Measurements from ENCODE around the gene MALT1.

Gene MALT1

GRCh38 chr18:58671111-58671631 is at the start of gene MALT1:
MALT1 (plus strand) TSS chr18:58671465; CDS start chr18:58671644, 179 bp downstream.
- H3K36me3 Mint-ChIP-seq (ENCODE audit: insufficient read depth): peaks cover 12% of the 10 kb centered on the region
- H3K27ac Mint-ChIP-seq (ENCODE audit: low read depth): peak within 1 kb of the TSS; percentile 88
- H3K4me1 Mint-ChIP-seq: peaks cover 33% of the 10 kb centered on the region
- peak; percentile 90 for ATAC-seq (replicated peaks; ENCODE audit: extremely low read depth, poor library complexity, severe bottlenecking)
- no peaks in the 10 kb centered on the region for H3K27me3 Mint-ChIP-seq
- H3K4me3 Mint-ChIP-seq: peak within 1 kb of the TSS; percentile 91
- DNase-seq (ENCODE audit: low spot score in 2 of 2): peak; percentile 92 to 93
- H3K9me3 Mint-ChIP-seq: no peaks in the 10 kb centered on the region

DNA sequence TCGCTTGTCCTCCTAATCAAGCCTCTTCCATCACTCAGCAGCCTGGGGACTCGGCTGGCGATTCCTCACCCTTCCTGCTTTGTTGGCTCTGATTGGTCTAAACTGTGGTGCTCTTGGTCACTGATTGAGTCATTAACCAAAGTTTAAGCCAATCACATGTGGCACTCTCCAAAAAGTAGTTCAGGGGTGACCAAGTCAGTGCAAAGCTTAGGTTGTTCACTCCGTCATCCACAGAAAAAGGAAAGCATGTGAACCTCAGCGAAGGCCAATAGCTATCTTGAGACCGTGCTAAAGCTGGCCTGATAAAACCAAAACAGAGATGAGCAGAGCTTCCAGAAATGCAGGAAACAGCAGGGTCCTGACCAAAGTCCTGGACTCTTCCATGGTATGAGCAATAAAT is 47.3 kb upstream of the MALT1 start:
- H3K4me1 Mint-ChIP-seq: no peaks in the 10 kb centered on the region
- ATAC-seq (replicated peaks; ENCODE audit: extremely low read depth, poor library complexity, severe bottlenecking) (no peak), DNase-seq (ENCODE audit: low spot score in 2 of 2) (no peak)
- H3K27me3 Mint-ChIP-seq: no peaks in the 10 kb centered on the region
- peaks cover 1% of the 10 kb centered on the region for H3K36me3 Mint-ChIP-seq (ENCODE audit: insufficient read depth)
- no peak overlapping the region for H3K4me3 Mint-ChIP-seq
- no peaks in the 10 kb centered on the region for H3K9me3 Mint-ChIP-seq
- H3K27ac Mint-ChIP-seq (ENCODE audit: low read depth): no peak overlapping the region

DNA sequence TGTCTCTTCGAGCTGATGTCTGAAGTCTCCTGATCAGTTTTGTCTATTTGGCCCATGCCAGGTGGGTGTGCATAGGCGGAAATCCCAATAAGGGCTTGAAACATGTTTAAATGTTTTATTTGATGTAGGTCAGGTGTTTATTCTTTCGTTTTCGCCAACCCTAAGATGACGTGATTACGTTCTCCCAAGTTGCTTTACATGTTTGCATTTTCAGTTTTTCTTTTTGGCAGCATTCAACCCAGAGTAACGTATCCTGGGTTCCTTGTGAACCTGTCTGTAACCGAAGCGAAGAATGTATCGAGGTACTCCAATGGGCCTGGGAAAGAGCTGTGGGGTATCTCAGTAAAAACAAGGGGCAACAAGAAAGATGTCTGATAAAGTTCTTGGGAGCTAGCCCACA is 45.4 kb upstream of the MALT1 start:
- Mint-ChIP-seq H3K4me1 (peaks cover 6% of the 10 kb centered on the region), H3K27ac (ENCODE audit: low read depth) (no peak overlapping the region), H3K4me3 (no peak overlapping the region), H3K9me3 (no peaks in the 10 kb centered on the region), H3K27me3 (no peaks in the 10 kb centered on the region), H3K36me3 (ENCODE audit: insufficient read depth) (peaks cover 1% of the 10 kb centered on the region)
- ATAC-seq (replicated peaks; ENCODE audit: extremely low read depth, poor library complexity, severe bottlenecking): no peak
- DNase-seq (ENCODE audit: low spot score in 2 of 2): no peak

- Mint-ChIP-seq H3K27me3 (no peaks in the 10 kb centered on the region), H3K4me1 (peaks cover 6% of the 10 kb centered on the region), H3K9me3 (no peaks in the 10 kb centered on the region), H3K36me3 (ENCODE audit: insufficient read depth) (no peaks in the 10 kb centered on the region), H3K27ac (ENCODE audit: low read depth) (no peak overlapping the region), H3K4me3 (no peak overlapping the region)
- DNase-seq (ENCODE audit: low spot score in 2 of 2): no peak
- no peak for ATAC-seq (replicated peaks; ENCODE audit: extremely low read depth, poor library complexity, severe bottlenecking)
Measured at GRCh38 chr18:58630071-58630470, 41.2 kb upstream of the MALT1 start.

DNA sequence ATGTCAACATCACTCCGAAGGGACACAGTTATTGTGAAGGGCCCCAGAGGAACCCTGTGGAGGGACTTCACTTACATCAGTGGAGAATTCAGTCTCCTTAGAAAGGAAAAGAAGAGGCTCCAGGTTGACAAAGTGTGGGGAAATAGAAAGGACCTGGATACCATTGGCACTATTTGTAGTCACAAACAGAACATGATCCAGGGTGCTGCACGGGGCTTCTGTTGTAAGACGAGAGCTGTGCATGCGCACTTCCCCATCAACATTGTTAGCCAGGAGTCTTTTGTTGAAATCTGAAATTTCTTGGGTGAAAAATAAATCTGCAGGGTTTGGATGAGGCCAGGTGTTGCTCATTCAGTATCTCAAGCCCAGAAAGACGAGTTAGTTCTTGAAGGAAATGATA is 40.0 kb upstream of the MALT1 start:
- DNase-seq (ENCODE audit: low spot score in 2 of 2) (no peak), ATAC-seq (replicated peaks; ENCODE audit: extremely low read depth, poor library complexity, severe bottlenecking) (no peak)
- H3K27me3 Mint-ChIP-seq: no peaks in the 10 kb centered on the region
- no peak overlapping the region for H3K27ac Mint-ChIP-seq (ENCODE audit: low read depth)
- H3K4me1 Mint-ChIP-seq: peaks cover 6% of the 10 kb centered on the region
- H3K9me3 Mint-ChIP-seq: no peaks in the 10 kb centered on the region
- no peaks in the 10 kb centered on the region for H3K36me3 Mint-ChIP-seq (ENCODE audit: insufficient read depth)
- no peak overlapping the region for H3K4me3 Mint-ChIP-seq

DNA sequence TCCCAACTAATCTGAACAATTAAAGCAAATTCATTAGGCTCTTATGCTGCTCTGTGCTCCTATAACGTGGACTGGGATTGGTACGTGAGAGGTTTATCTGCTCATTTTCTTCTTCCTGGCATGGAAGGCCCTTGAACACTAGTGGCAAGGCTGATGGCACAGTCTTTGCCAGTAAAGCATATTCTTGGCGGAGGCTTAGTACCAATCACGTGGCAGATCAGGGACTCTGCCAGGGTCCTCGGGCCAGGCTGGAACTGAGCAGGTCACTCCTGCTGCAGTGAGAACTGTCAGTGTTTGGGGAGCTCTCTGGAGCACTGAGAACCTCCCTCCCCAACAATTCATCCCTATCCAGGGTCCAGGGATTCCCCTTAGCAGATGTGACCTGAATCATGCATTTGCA is 38.7 kb upstream of the MALT1 start:
- Mint-ChIP-seq H3K36me3 (ENCODE audit: insufficient read depth) (no peaks in the 10 kb centered on the region), H3K4me3 (no peak overlapping the region), H3K9me3 (no peaks in the 10 kb centered on the region), H3K27ac (ENCODE audit: low read depth) (no peak overlapping the region), H3K27me3 (no peaks in the 10 kb centered on the region), H3K4me1 (peaks cover 6% of the 10 kb centered on the region)
- ATAC-seq (replicated peaks; ENCODE audit: extremely low read depth, poor library complexity, severe bottlenecking) (no peak), DNase-seq (ENCODE audit: low spot score in 2 of 2) (no peak)

GRCh38 chr18:58633874-58634273 is 37.4 kb upstream of the MALT1 start:
- Mint-ChIP-seq H3K36me3 (ENCODE audit: insufficient read depth) (no peaks in the 10 kb centered on the region), H3K9me3 (no peaks in the 10 kb centered on the region), H3K4me3 (no peak overlapping the region), H3K27ac (ENCODE audit: low read depth) (no peak overlapping the region), H3K4me1 (peaks cover 14% of the 10 kb centered on the region), H3K27me3 (no peaks in the 10 kb centered on the region)
- DNase-seq (ENCODE audit: low spot score in 2 of 2): no peak
- ATAC-seq (replicated peaks; ENCODE audit: extremely low read depth, poor library complexity, severe bottlenecking): no peak

GRCh38 chr18:58635891-58636290 is 35.4 kb upstream of the MALT1 start:
- DNase-seq (ENCODE audit: low spot score in 2 of 2) (no peak), ATAC-seq (replicated peaks; ENCODE audit: extremely low read depth, poor library complexity, severe bottlenecking) (no peak)
- Mint-ChIP-seq H3K36me3 (ENCODE audit: insufficient read depth) (no peaks in the 10 kb centered on the region), H3K4me3 (no peak overlapping the region), H3K27me3 (no peaks in the 10 kb centered on the region), H3K9me3 (no peaks in the 10 kb centered on the region), H3K27ac (ENCODE audit: low read depth) (no peak overlapping the region), H3K4me1 (peaks cover 7% of the 10 kb centered on the region)

DNA sequence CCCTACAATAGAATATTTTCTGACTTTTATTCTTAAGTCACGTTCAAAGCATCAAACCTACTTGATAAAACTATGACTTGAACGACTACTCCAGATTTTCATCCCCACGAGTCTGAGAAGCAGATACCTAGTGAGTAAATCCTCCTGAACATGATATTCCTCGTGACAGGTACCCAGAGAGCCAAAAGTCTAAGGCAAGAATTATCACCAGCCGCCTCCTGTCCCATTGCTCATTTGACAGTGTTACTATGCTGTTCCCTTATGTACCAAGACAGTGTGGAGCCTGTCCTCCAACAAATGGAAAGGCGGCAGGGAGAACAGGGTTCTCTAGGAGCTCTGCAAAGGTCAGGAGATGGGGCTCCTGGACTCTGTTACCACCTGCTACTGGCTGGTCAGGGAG is 34.1 kb upstream of the MALT1 start:
- Mint-ChIP-seq H3K36me3 (ENCODE audit: insufficient read depth) (no peaks in the 10 kb centered on the region), H3K9me3 (no peaks in the 10 kb centered on the region), H3K27ac (ENCODE audit: low read depth) (no peak overlapping the region), H3K4me1 (peaks cover 7% of the 10 kb centered on the region), H3K27me3 (no peaks in the 10 kb centered on the region), H3K4me3 (no peak overlapping the region)
- no peak for DNase-seq (ENCODE audit: low spot score in 2 of 2)
- ATAC-seq (replicated peaks; ENCODE audit: extremely low read depth, poor library complexity, severe bottlenecking): no peak

DNA sequence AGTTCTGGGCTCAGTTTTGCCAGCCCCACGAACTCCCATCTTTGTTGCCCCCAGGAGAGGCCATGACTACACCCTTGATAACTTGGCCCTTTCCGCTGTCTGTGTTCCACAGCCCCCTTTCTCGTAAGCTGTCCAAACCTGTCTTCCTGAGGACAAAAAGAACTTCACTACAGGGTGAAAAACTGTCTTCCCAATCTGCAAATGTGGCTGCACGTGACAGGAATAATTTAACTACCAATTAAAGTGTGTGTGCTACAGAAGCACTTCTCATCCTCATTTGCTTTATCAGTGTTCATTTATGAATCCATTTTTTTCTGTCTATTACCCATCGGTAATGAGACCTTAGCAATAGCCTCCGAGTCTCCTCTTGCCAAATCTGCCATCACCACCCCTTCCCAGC is 33.3 kb upstream of the MALT1 start:
- no peak for ATAC-seq (replicated peaks; ENCODE audit: extremely low read depth, poor library complexity, severe bottlenecking)
- Mint-ChIP-seq H3K4me1 (peaks cover 7% of the 10 kb centered on the region), H3K27ac (ENCODE audit: low read depth) (no peak overlapping the region), H3K4me3 (no peak overlapping the region), H3K9me3 (no peaks in the 10 kb centered on the region), H3K27me3 (no peaks in the 10 kb centered on the region), H3K36me3 (ENCODE audit: insufficient read depth) (no peaks in the 10 kb centered on the region)
- DNase-seq (ENCODE audit: low spot score in 2 of 2): no peak

DNA sequence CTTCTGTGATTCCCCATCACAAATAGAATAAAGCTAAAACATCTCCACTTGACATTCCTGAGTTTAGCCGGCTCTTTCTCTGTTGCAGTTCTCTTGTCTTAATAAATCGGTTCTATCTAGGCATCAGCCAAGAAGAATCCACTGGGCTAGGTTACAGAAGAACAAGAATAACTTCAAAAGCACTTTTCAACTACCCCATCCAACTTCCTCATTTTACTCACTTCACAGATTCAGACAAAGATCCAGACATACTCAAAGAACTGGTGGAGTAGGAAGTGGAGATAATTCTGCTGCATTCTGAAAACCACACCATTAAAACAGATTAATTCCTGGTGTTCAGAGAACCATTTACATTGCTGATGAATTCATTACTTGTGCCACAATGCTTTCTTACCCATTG is 32.8 kb upstream of the MALT1 start:
- no peak overlapping the region for H3K27ac Mint-ChIP-seq (ENCODE audit: low read depth)
- H3K27me3 Mint-ChIP-seq: no peaks in the 10 kb centered on the region
- no peak overlapping the region for H3K4me3 Mint-ChIP-seq
- DNase-seq (ENCODE audit: low spot score in 2 of 2) (no peak), ATAC-seq (replicated peaks; ENCODE audit: extremely low read depth, poor library complexity, severe bottlenecking) (no peak)
- no peaks in the 10 kb centered on the region for H3K36me3 Mint-ChIP-seq (ENCODE audit: insufficient read depth)
- peaks cover 7% of the 10 kb centered on the region for H3K4me1 Mint-ChIP-seq
- no peaks in the 10 kb centered on the region for H3K9me3 Mint-ChIP-seq

- ATAC-seq (replicated peaks; ENCODE audit: extremely low read depth, poor library complexity, severe bottlenecking) (no peak), DNase-seq (ENCODE audit: low spot score in 2 of 2) (no peak)
- H3K36me3 Mint-ChIP-seq (ENCODE audit: insufficient read depth): no peaks in the 10 kb centered on the region
- H3K4me3 Mint-ChIP-seq: no peak overlapping the region
- H3K27me3 Mint-ChIP-seq: no peaks in the 10 kb centered on the region
- no peaks in the 10 kb centered on the region for H3K9me3 Mint-ChIP-seq
- no peak overlapping the region for H3K27ac Mint-ChIP-seq (ENCODE audit: low read depth)
- H3K4me1 Mint-ChIP-seq: peaks cover 7% of the 10 kb centered on the region
Measured at GRCh38 chr18:58639237-58639636, 32.0 kb upstream of the MALT1 start.

GRCh38 chr18:58639751-58640427 is 31.4 kb upstream of the MALT1 start:
- Mint-ChIP-seq H3K4me3 (no peak overlapping the region), H3K27me3 (no peaks in the 10 kb centered on the region), H3K36me3 (ENCODE audit: insufficient read depth) (no peaks in the 10 kb centered on the region), H3K9me3 (no peaks in the 10 kb centered on the region), H3K4me1 (peaks cover 7% of the 10 kb centered on the region), H3K27ac (ENCODE audit: low read depth) (no peak overlapping the region)
- no peak for ATAC-seq (replicated peaks; ENCODE audit: extremely low read depth, poor library complexity, severe bottlenecking)
- no peak for DNase-seq (ENCODE audit: low spot score in 2 of 2)
